ENCODE data around the gene CCDC77.

Gene CCDC77

GRCh38 chr12:482061-482460 is 80.6 kb downstream of the CCDC77 start:
- DNase-seq: no peak

DNA sequence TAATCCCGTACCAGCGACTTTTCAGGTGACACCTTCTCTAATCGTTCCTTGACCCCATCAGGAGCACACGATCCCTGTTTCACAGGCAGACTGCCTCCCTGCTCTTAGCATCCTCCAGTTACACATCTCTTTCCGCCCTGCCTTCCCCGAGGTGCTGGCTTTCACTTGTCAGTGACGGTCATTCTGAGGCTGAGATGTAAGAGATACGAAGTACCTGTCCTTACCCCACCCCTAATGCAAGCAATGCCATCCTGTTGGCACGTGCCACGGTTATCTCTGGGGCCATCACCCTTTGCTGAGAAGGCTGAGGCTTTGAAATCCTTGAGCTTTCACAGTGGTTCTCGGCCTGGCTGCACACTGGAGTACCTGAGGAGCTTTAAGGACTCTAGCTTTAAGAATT is 82.7 kb downstream of the CCDC77 start:
- no peak for DNase-seq

GRCh38 chr12:490260-490659 is 88.8 kb downstream of the CCDC77 start:
- DNase-seq: no peak
